Fibroblast of lung (primary cell): ENCODE measurements around the gene NKAIN4.

ENCODE experiments used
- EZH2 ChIP-seq: IDR thresholded peaks from 2 replicates; pipeline ENCODE4 v1.5.1; 2012; ENCODE audit warnings: low read length, control low read depth, mild to moderate bottlenecking; ENCODE audit errors: missing control alignments
- TF ChIP-seq, protein P1 (sequence below), 2 donors: IDR thresholded peaks in 1 of 2; conservative IDR thresholded peaks in 1 of 2; 1 replicate in 1 of 2; 2 replicates in 1 of 2; pipeline ENCODE4 v1.5.1; 2011 to 2012; ENCODE audit warnings: low read length in 2 of 2, control low read depth in 1 of 2, inconsistent platforms in 1 of 2, low read depth in 1 of 2, mild to moderate bottlenecking in 1 of 2

DNA sequence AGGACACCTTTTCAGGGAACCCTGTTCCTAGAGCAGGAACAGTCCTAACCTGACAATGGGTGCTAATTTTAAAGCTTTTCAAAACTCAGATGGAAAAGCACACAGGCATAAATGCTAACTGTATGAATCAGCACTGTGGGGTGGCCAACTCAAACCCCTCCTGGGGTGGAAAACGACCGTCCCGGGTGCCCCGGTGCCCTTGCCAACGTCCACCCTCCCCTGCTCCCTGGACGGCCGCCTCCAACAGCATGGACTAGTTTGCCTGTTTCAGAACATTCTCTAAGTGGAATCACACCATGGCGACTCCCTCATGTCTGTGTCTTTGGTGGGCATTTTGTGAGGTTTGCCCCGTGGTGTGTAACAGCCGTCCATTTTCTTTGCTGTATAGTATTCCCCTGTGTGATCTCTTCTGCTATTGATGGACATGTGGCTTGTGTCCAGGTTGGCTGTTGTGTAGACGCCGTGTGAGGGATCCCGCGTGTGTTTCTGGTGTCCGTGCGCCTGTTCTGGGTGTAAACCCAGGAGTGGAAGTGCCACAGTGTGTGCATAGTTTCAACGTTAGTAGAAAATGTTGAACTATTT is 44.6 kb upstream of the NKAIN4 start:
- no peak for TF ChIP-seq EZH2
- TF ChIP-seq, protein P1, sequence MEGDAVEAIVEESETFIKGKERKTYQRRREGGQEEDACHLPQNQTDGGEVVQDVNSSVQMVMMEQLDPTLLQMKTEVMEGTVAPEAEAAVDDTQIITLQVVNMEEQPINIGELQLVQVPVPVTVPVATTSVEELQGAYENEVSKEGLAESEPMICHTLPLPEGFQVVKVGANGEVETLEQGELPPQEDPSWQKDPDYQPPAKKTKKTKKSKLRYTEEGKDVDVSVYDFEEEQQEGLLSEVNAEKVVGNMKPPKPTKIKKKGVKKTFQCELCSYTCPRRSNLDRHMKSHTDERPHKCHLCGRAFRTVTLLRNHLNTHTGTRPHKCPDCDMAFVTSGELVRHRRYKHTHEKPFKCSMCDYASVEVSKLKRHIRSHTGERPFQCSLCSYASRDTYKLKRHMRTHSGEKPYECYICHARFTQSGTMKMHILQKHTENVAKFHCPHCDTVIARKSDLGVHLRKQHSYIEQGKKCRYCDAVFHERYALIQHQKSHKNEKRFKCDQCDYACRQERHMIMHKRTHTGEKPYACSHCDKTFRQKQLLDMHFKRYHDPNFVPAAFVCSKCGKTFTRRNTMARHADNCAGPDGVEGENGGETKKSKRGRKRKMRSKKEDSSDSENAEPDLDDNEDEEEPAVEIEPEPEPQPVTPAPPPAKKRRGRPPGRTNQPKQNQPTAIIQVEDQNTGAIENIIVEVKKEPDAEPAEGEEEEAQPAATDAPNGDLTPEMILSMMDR (conservative IDR thresholded peaks at IDR 0.05 in 1 of 2, IDR thresholded peaks at IDR 0.05 in 1 of 2; ENCODE audit: low read depth in 1 of 2, low read length in 2 of 2): no peak
